GM21619 (cell line): Measurements from ENCODE around the gene CD247.

Experiments
- ATAC-seq: cut with Tn5 transposase; IDR thresholded peaks from one replicate; pipeline ENCODE4 v1.9.1; 2021; ENCODE audit not compliant: unreplicated experiment

CD247 gene

GRCh38 chr1:167489571-167490340 lies 28.6 kb downstream of the CD247 start:
- no peak for ATAC-seq

DNA sequence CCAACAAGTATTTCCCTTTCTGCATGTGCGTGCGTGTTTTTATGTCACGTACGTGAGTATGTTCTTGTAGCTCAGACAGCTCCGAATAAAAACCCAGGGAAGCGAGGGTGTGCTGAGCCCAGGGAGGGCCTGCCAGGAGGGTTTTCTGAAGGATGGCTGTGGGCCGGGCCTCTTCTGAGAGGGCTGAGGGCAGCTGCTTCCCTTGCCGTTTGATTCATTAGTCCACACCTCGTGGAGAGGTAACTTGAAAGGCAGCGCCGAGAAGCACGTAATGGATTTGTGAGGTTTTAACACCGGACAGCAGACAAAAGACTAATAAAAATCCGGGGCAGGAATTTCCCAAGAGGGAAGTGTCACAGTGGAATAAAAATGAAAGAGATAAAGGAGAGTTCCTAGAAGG lies 29.5 kb downstream of the CD247 start:
- ATAC-seq = no peak

- no peak for ATAC-seq
Observed at GRCh38 chr1:167487614-167488013, 30.7 kb downstream of the CD247 start.

DNA sequence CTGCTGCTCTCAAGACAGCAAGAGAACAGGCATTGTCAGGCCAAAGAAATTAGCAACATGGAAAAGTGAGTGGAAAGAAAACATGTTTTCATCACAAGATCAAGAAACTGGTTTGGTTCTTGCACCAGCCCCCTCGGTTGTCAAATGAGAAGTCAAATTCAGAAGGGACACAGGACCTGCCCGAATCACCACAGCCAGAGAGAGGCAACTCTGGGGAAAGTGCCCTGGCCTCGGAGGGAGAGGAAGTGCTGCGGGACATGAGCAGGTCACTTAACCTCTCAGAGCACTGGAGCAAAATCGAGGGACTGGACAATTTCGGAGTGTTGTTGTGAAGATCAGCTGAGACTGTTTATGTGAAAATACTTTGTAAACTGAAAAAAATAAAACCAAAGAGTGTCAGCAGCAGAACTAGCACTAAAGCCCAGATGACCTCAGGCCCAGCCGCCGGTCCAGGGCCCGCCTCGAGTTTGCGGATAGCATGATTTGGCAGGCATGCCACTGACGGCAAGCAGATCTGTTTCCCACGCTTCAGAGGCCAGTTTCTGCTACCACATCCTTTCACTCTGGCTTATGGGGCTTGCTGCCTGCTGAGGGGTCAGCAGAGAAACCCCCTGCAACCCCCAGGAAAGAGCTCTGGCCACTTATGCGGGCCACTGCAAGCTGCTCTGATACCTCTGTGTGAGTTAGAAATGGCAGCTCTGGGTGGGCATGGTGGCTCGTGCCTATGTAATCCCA lies 32.1 kb downstream of the CD247 start:
- no peak for ATAC-seq

- no peak for ATAC-seq
Observed at GRCh38 chr1:167484726-167485502, 33.4 kb downstream of the CD247 start.

DNA sequence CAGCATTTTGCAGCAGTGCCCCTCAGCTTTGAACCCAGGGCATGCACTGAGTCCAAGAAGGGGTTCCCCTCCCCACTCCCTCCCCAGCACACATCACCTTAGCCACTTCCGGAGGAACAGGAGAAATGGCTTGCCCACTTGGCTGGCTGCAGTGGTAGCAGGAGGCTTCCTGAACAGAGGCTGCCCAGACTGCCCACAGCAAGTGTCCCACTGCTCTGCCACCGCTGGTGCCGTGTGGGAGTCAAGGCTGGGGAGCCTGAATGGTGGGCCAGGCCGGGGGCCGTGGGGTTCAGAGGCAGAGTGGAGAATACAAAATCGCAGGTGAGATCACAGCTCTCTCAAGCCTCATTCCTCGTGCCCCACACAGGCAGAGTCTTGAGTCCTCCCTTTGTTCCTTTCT lies 34.5 kb downstream of the CD247 start:
- ATAC-seq = no peak

- no peak for ATAC-seq
Observed at GRCh38 chr1:167482184-167482583, 36.1 kb downstream of the CD247 start.

DNA sequence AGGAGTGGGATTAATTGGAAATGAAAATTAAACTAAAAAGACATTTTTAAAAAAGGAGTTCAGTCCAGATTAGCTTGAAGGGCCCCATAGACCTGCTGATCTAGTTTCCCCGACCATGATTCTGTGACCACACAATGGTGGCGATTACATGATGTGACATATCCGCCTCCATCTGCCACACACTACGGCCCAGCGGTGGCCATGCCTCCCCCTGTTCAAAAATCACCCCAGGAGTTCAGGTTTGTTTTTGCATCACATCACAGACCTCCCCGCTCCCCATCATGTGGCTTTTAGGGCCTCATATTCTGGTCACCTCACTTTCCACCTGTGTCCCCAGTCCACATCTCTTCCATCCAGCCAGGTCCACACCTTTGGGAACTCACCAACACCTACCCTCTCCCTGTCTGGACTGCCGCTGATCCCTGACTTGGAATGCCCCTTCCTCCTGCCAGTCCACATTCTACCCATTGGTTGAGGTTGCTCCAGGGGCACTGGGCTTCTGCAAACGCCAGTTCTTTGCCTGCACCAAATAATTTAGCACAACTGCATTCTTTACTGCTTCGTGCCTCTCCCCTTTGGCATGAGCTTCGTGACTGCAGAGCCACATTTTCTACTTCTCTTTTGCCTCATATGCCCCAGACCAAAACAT lies 38.9 kb downstream of the CD247 start:
- no peak for ATAC-seq

- no peak for ATAC-seq
Observed at GRCh38 chr1:167477986-167478385, 40.3 kb downstream of the CD247 start.

DNA sequence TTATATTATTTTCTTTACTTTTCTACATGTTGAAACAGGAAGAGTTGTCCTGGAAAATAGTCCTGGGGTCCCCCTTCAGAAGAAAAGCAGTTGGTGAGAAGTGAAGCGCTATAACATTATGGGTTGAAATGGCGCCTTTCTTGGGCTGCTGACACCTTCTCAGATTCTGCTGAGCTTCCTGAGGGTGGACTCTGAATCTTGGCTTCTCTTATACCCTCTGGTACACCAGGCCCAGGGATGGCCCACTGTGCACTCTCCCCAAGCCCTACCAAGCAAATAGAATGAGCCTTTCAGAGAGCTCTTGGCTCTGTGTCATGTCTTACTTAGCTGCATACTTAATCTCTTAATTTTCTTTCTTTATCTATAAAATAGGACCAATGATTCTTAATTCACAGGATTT lies 42.3 kb downstream of the CD247 start:
- ATAC-seq = no peak

DNA sequence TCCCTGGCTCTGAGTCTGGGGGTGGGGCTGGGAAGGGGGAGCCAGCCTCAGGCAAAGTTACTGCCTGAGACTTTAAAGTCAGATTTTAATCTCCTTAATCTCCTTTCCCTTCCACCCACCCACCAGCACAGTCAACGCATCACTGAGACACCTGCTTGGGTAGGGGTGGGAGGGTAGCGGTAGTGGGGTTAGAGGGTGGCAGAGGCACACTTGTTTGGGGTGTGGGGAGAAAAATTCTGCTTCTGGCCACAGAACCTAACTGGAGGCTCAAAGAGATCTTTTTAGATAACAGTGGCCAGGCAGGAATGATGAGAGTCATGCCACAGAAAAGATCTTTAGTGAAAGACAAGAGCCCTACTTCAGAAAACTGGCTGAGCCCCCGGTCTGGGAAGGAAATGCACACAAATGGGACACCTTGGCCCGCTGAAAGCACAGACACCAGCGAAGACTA lies 44.1 kb downstream of the CD247 start:
- ATAC-seq = no peak

DNA sequence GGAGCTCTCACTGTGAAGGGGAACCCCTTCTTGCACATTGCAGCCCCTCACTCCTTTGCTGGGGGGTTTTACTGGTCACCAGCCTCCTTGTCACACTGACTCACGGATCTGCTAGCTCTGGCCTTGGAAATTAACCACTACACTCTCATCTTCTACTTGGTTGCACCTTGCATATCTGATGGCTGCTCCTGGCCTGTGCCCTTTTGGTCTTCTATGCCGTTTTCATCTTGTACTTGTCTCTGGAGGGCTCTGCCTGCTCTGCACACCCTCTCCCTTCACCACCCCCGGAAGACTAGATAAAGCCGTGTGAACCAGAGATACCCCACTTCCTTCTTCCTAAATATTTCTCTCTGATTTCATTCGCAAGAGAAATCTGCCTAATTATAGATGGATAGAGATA lies 44.6 kb downstream of the CD247 start:
- no peak for ATAC-seq

GRCh38 chr1:167472752-167473521 lies 45.4 kb downstream of the CD247 start:
- no peak for ATAC-seq

GRCh38 chr1:167471568-167471967 lies 46.8 kb downstream of the CD247 start:
- no peak for ATAC-seq

GRCh38 chr1:167469280-167469965 lies 48.9 kb downstream of the CD247 start:
- ATAC-seq = no peak

- ATAC-seq = no peak
Observed at GRCh38 chr1:167467752-167468151, 50.6 kb downstream of the CD247 start.

DNA sequence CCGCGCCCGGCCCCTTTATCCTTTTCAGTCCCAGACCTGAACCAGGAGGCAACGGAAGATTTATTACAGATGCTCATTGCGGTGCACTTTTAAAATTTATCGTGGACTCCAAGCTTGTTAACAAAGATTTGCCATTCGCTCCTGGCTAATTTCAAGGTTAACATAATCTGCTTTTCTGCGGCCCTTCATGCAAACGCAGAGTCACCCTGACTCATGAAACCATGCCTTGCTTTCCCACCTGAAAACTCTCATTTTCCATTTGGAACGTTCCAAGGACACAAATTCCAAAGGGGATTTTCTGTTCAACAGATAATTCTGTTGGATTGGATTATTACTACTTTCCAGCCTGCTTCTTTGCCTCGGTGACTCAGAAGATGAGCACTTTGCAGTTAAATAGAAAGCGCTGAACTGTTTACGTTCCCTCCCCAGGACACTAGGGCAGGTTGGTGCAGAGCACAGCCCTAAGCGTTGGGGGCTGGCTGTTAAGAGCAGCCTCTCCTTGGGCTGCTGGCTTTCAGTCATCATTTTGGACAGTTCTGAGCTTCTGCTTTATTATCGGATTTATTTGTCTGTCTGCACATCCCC lies 51.1 kb downstream of the CD247 start:
- no peak for ATAC-seq

DNA sequence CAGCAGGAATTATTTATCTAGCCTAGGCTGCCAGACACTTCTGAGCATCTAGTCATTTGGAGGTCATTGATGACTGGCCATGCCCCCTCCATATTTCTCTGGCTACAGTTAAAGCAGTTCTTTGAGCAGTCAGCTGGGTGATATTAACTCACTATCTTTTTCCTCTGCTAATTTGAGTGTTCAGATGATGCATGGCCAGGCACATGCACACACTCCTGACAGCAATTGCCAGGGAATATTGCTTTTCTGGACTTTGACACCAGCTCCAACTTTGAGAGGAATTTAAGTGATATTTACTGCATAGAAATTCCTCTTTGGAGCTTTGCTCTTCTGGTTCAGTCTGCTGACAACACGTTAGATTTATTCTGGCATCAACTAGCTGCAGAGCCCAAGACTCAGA lies 52.6 kb downstream of the CD247 start:
- ATAC-seq = no peak

DNA sequence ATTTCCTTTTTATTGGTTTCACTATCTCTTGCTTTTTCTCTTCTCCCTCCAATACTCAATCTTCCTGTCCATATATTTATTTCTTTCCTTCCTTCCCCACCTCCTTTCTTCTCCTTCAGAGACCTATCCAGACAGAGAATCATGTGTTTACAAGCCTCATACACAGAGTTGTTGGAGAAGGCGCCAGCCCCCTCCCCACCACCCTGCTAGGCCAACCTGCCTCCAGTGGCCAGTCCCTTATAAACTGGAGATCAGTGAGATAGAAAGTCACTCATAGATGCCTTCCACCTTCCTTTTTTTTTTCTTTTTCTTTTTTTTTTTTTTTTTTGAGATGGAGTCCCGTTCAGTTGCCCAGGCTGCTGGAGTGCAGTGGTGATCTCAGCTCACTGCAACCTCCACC lies 53.3 kb downstream of the CD247 start:
- ATAC-seq = no peak
